GM23338 (cell line): Measurements from ENCODE around the gene CASP10. TPM values are rescaled to one million over a fixed set of nuclear protein-coding genes. Genes with fewer than 3 reads are reported as not detected.

Experiments
- ATAC-seq: fragments of 200-7000 bp; cut with Tn5 transposase; 3 replicates; pipeline ENCODE4 v1.9.1; 2020
- DNase-seq: peaks from one replicate; pipeline ENCODE4 v3.0.0-alpha.2; 2015; ENCODE audit warnings: low spot score
- H2AFZ ChIP-seq: fragments of 200-600 bp; sonication (generic); 2 replicates; pipeline ENCODE4 v1.8.0; 2016; ENCODE audit warnings: antibody characterized with exemption, mild to moderate bottlenecking, moderate library complexity
- H3F3A ChIP-seq: fragments of 200-600 bp; sonication (generic); replicated peaks from 2 replicates; pipeline ENCODE4 v1.8.0; 2017; ENCODE audit warnings: antibody characterized with exemption, mixed run types, low read depth
- H3K27ac ChIP-seq: fragments of 200-600 bp; sonication (generic); 2 replicates; pipeline ENCODE4 v1.6.1; 2016; ENCODE audit warnings: low read depth
- H3K27me3 ChIP-seq: fragments of 200-600 bp; sonication (generic); 2 replicates; pipeline ENCODE4 v1.8.0; 2016; ENCODE audit warnings: mild to moderate bottlenecking, mixed run types, moderate library complexity; ENCODE audit not compliant: insufficient read depth
- H3K36me3 ChIP-seq: fragments of 200-600 bp; sonication (generic); 2 replicates; pipeline ENCODE4 v1.8.0; 2016; ENCODE audit warnings: mild to moderate bottlenecking; ENCODE audit not compliant: insufficient read depth
- H3K4me1 ChIP-seq: fragments of 200-600 bp; sonication (generic); 2 replicates; pipeline ENCODE4 v1.8.0; 2016; ENCODE audit warnings: mild to moderate bottlenecking, moderate library complexity; ENCODE audit not compliant: insufficient read depth
- H3K4me2 ChIP-seq: fragments of 200-600 bp; sonication (generic); 2 replicates; pipeline ENCODE4 v1.7.1; 2017; ENCODE audit warnings: mixed run types
- H3K4me3 ChIP-seq: fragments of 200-600 bp; sonication (generic); 2 replicates; pipeline ENCODE4 v1.6.1; 2016; ENCODE audit warnings: mixed run types
- H3K79me2 ChIP-seq: fragments of 200-600 bp; sonication (generic); replicated peaks from 2 replicates; pipeline ENCODE4 v1.8.0; 2017; ENCODE audit warnings: mild to moderate bottlenecking; ENCODE audit not compliant: insufficient read depth
- H3K9me2 ChIP-seq: fragments of 200-600 bp; sonication (generic); 2 replicates; pipeline ENCODE4 v1.8.0; 2017; ENCODE audit not compliant: insufficient read depth
- H4K20me1 ChIP-seq: fragments of 200-600 bp; sonication (generic); replicated peaks from 2 replicates; pipeline ENCODE4 v1.8.0; 2017; ENCODE audit warnings: mild to moderate bottlenecking; ENCODE audit not compliant: insufficient read depth
- H3K27ac Mint-ChIP-seq: 2 replicates; pipeline ENCODE4 v1.8.0; 2020; ENCODE audit warnings: inconsistent platforms, mild to moderate bottlenecking, moderate library complexity, mixed read lengths
- H3K27me3 Mint-ChIP-seq: 3 replicates; pipeline ENCODE4 v1.8.0; 2022; ENCODE audit warnings: low read depth, mild to moderate bottlenecking, moderate library complexity, mixed read lengths, inconsistent platforms; ENCODE audit not compliant: insufficient read depth, poor library complexity
- H3K36me3 Mint-ChIP-seq: 3 replicates; pipeline ENCODE4 v1.8.0; 2021; ENCODE audit warnings: low read depth, mild to moderate bottlenecking, inconsistent platforms, moderate library complexity, mixed read lengths
- H3K4me1 Mint-ChIP-seq: 3 replicates; pipeline ENCODE4 v1.8.0; 2020; ENCODE audit warnings: mild to moderate bottlenecking, inconsistent platforms, mixed read lengths
- H3K4me3 Mint-ChIP-seq: 3 replicates; pipeline ENCODE4 v1.8.0; 2021; ENCODE audit warnings: moderate library complexity, mild to moderate bottlenecking, inconsistent platforms, mixed read lengths
- H3K9me3 Mint-ChIP-seq: 3 replicates; pipeline ENCODE4 v1.8.0; 2020; ENCODE audit warnings: moderate library complexity, mild to moderate bottlenecking, inconsistent platforms, mixed read lengths
- CREB1 ChIP-seq: fragments of 250-450 bp; sonication (Bioruptor Pico); IDR thresholded peaks from 2 replicates; pipeline ENCODE4 v1.5.0; 2020; ENCODE audit warnings: low read depth, mild to moderate bottlenecking, moderate library complexity
- ETS1 ChIP-seq: IDR thresholded peaks from 2 replicates; pipeline ENCODE4 v1.6.1; 2016; ENCODE audit warnings: antibody characterized with exemption
- EZH2 ChIP-seq: fragments of 200-600 bp; sonication (generic); IDR thresholded peaks from one replicate; pipeline ENCODE4 v1.8.0; 2017; ENCODE audit warnings: antibody characterized with exemption, mild to moderate bottlenecking, low read depth; ENCODE audit not compliant: unreplicated experiment
- EZH2phosphoT487 ChIP-seq: fragments of 200-600 bp; sonication (generic); IDR thresholded peaks from one replicate; pipeline ENCODE4 v1.8.1; 2018; ENCODE audit warnings: antibody characterized with exemption; ENCODE audit not compliant: unreplicated experiment
- NANOG ChIP-seq: IDR thresholded peaks from 2 replicates; pipeline ENCODE4 v1.6.1; 2016; ENCODE audit warnings: antibody characterized with exemption, borderline replicate concordance
- POLR2AphosphoS5 ChIP-seq: IDR thresholded peaks from 2 replicates; pipeline ENCODE4 v1.6.1; 2016; ENCODE audit warnings: antibody characterized with exemption, low read depth
- REST ChIP-seq: IDR thresholded peaks from one replicate; pipeline ENCODE4 v1.6.1; 2018; ENCODE audit warnings: antibody characterized with exemption; ENCODE audit not compliant: unreplicated experiment
- STAT1 ChIP-seq: IDR thresholded peaks from one replicate; pipeline ENCODE4 v1.6.1; 2016; ENCODE audit warnings: antibody characterized with exemption; ENCODE audit not compliant: unreplicated experiment
- ZNF331 ChIP-seq: fragments of 250-450 bp; sonication (Bioruptor Pico); IDR thresholded peaks from 2 replicates; pipeline ENCODE4 v1.5.0; 2020; ENCODE audit warnings: low read depth, mild to moderate bottlenecking, moderate library complexity
- polyA plus RNA-seq: library from polyadenylated mRNA; unstranded; fragments of >200 nt; fragmentation: Nextera tagmentation; extraction: Ambion mirVana; gene quantifications from 2 replicates; pipeline ENCODE4 v1.2.1, GENCODE V29; 2016
- total RNA-seq: library from RNA; depleted of rRNA; stranded (reverse); fragments of >200 nt; shearing (Covaris generic); gene quantifications from 2 replicates; pipeline ENCODE4 v1.2.3, GENCODE V29; 2014
- TF ChIP-seq, protein P1 (sequence below): fragments of 250-450 bp; sonication (Bioruptor Pico); IDR thresholded peaks from 2 replicates; pipeline ENCODE4 v1.5.0; 2020; ENCODE audit warnings: mild to moderate bottlenecking, moderate library complexity

The CASP10 gene
- total and polyA plus RNA-seq, 2 experiments from 2014 or later = 1.9 to 3.5 TPM

DNA sequence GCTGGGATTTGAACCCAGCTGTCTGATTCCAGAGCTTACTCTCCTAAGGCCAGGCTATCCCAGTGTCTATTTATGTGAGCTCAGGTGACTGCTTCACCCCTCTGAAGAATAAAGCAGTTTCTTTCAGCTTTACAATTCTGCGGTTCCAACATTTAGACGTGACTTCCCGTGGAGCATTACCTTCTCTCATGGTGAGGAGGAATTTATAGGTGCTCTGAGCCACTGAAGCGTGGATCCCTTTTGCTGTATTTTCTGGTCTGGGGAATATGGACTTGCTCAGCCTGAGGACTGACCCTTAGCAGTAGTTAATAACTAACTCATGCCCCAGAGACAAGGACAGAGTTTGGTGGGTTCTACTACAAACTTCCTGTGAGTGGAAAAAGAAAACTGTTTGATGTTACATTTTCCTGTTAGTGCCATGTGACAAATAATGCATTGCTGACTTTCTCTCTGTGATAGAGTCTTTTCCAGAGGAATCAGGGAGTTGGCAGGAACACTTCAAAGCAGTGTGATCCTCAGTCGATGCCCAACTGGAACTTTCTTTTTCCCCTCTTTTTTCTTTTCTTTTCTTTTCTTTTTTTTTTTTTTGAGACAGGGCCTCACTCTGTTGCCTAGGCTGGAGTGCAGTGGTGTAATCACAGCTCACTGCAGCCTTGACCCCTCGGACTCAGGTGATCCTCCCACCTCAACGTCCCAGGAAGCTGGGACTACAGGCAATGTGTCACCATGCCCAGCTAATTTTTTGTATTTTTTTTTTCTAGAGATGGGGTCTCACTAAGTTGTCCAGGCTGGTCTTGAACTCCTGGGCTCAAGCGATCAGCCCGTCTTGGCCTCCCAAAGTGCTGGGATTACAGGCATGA lies 21.9 kb downstream of the CASP10 start:
- Histone ChIP-seq H4K20me1 (no peaks in the 10 kb centered on the region), H3K4me1 (no peaks in the 10 kb centered on the region), H3K4me2 (no peak overlapping the region), H3K36me3 (no peaks in the 10 kb centered on the region), H2AFZ (no peak overlapping the region), H3K27me3 (no peaks in the 10 kb centered on the region), H3K27ac (peak overlapping the region; percentile 50; the same call in 1 of the 2 replicates), H3K4me3 (no peak overlapping the region), H3K79me2 (no peaks in the 10 kb centered on the region), H3K9me2 (no peaks in the 10 kb centered on the region), H3F3A (no peaks in the 10 kb centered on the region)
- Mint-ChIP-seq H3K27ac (no peak overlapping the region), H3K9me3 (no peaks in the 10 kb centered on the region), H3K36me3 (no peaks in the 10 kb centered on the region), H3K4me1 (peaks cover 6% of the 10 kb centered on the region), H3K4me3 (no peak overlapping the region), H3K27me3 (no peaks in the 10 kb centered on the region)
- no peak for DNase-seq
- ATAC-seq = no peak
- TF ChIP-seq ETS1 = no peak
- no peak for TF ChIP-seq EZH2
- TF ChIP-seq NANOG = no peak
- no peak for TF ChIP-seq EZH2phosphoT487
- TF ChIP-seq STAT1 = no peak
- TF ChIP-seq POLR2AphosphoS5 = no peak

DNA sequence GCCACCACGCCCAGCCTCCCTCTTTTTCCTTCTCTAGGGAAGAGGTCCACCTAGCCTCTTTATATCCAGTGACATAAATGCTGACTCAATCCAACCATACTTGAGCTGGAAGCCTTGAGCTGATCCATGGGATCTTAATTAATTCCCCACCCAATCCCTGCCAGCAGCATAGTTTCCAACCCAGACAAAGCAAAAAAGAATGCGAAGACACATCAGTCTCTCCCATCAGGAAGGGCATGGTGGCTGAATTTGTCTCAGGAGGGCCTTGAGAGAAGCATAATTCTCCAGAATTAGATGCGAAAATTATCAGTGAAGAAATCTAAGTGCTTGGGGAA lies 22.5 kb downstream of the CASP10 start:
- Histone ChIP-seq H3K79me2 (no peaks in the 10 kb centered on the region), H3K9me2 (no peaks in the 10 kb centered on the region), H3K27me3 (no peaks in the 10 kb centered on the region), H3K4me1 (no peaks in the 10 kb centered on the region), H3K4me2 (no peak overlapping the region), H2AFZ (no peak overlapping the region), H3K27ac (no peak overlapping the region), H3F3A (no peaks in the 10 kb centered on the region), H3K36me3 (no peaks in the 10 kb centered on the region), H3K4me3 (no peak overlapping the region), H4K20me1 (no peaks in the 10 kb centered on the region)
- TF ChIP-seq NANOG = no peak
- TF ChIP-seq CREB1 = no peak
- no peak for TF ChIP-seq ZNF331 (CRISPR knock-in tag)
- no peak for TF ChIP-seq EZH2phosphoT487
- no peak for TF ChIP-seq POLR2AphosphoS5
- TF ChIP-seq, protein P1, sequence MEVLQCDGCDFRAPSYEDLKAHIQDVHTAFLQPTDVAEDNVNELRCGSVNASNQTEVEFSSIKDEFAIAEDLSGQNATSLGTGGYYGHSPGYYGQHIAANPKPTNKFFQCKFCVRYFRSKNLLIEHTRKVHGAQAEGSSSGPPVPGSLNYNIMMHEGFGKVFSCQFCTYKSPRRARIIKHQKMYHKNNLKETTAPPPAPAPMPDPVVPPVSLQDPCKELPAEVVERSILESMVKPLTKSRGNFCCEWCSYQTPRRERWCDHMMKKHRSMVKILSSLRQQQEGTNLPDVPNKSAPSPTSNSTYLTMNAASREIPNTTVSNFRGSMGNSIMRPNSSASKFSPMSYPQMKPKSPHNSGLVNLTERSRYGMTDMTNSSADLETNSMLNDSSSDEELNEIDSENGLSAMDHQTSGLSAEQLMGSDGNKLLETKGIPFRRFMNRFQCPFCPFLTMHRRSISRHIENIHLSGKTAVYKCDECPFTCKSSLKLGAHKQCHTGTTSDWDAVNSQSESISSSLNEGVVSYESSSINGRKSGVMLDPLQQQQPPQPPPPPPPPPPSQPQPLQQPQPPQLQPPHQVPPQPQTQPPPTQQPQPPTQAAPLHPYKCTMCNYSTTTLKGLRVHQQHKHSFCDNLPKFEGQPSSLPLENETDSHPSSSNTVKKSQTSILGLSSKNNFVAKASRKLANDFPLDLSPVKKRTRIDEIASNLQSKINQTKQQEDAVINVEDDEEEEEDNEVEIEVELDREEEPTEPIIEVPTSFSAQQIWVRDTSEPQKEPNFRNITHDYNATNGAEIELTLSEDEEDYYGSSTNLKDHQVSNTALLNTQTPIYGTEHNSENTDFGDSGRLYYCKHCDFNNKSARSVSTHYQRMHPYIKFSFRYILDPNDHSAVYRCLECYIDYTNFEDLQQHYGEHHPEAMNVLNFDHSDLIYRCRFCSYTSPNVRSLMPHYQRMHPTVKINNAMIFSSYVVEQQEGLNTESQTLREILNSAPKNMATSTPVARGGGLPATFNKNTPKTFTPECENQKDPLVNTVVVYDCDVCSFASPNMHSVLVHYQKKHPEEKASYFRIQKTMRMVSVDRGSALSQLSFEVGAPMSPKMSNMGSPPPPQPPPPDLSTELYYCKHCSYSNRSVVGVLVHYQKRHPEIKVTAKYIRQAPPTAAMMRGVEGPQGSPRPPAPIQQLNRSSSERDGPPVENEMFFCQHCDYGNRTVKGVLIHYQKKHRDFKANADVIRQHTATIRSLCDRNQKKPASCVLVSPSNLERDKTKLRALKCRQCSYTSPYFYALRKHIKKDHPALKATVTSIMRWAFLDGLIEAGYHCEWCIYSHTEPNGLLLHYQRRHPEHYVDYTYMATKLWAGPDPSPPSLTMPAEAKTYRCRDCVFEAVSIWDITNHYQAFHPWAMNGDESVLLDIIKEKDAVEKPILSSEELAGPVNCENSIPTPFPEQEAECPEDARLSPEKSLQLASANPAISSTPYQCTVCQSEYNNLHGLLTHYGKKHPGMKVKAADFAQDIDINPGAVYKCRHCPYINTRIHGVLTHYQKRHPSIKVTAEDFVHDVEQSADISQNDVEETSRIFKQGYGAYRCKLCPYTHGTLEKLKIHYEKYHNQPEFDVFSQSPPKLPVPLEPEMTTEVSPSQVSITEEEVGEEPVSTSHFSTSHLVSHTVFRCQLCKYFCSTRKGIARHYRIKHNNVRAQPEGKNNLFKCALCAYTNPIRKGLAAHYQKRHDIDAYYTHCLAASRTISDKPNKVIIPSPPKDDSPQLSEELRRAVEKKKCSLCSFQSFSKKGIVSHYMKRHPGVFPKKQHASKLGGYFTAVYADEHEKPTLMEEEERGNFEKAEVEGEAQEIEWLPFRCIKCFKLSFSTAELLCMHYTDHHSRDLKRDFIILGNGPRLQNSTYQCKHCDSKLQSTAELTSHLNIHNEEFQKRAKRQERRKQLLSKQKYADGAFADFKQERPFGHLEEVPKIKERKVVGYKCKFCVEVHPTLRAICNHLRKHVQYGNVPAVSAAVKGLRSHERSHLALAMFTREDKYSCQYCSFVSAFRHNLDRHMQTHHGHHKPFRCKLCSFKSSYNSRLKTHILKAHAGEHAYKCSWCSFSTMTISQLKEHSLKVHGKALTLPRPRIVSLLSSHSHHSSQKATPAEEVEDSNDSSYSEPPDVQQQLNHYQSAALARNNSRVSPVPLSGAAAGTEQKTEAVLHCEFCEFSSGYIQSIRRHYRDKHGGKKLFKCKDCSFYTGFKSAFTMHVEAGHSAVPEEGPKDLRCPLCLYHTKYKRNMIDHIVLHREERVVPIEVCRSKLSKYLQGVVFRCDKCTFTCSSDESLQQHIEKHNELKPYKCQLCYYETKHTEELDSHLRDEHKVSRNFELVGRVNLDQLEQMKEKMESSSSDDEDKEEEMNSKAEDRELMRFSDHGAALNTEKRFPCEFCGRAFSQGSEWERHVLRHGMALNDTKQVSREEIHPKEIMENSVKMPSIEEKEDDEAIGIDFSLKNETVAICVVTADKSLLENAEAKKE (CRISPR knock-in tag) = no peak
- TF ChIP-seq REST = no peak
- ATAC-seq (no peak), DNase-seq (no peak)
- no peak overlapping the region for H3K4me3 Mint-ChIP-seq
- peaks cover 7% of the 10 kb centered on the region for H3K4me1 Mint-ChIP-seq
- H3K9me3 Mint-ChIP-seq = no peaks in the 10 kb centered on the region
- H3K27ac Mint-ChIP-seq = no peak overlapping the region
- H3K36me3 Mint-ChIP-seq = no peaks in the 10 kb centered on the region
- H3K27me3 Mint-ChIP-seq = no peaks in the 10 kb centered on the region
